SK-N-SH (cell line): ENCODE measurements around the gene KNG1.

ENCODE experiments used
- EP300 ChIP-seq, 2 experiments: IDR thresholded peaks; 2 replicates each; pipeline versions ENCODE4 v1.4.0 to v1.6.1; 2012; ENCODE audit warnings: borderline replicate concordance in 1 of 2, low read depth in 1 of 2, low read length in 1 of 2
- GABPA ChIP-seq: IDR thresholded peaks from 2 replicates; pipeline ENCODE4 v1.4.0; 2012; ENCODE audit warnings: low read depth, mild to moderate bottlenecking
- JUND ChIP-seq: IDR thresholded peaks from 2 replicates; pipeline ENCODE4 v1.4.0; 2012
- NFIC ChIP-seq: IDR thresholded peaks from 2 replicates; pipeline ENCODE4 v1.4.0; 2012; ENCODE audit warnings: borderline replicate concordance
- POLR2AphosphoS5 ChIP-seq: IDR thresholded peaks from 2 replicates; pipeline ENCODE4 v1.6.1; 2012; ENCODE audit warnings: low read depth, low read length
- RAD21 ChIP-seq: IDR thresholded peaks from 2 replicates; pipeline ENCODE4 v1.6.1; 2012; ENCODE audit warnings: mild to moderate bottlenecking, low read length
- SMC3 ChIP-seq: IDR thresholded peaks from 2 replicates; pipeline ENCODE4 v1.6.1; 2012; ENCODE audit warnings: low read depth, low read length, improper control_type of control experiment
- TF ChIP-seq, protein P1 (sequence below): fragments of 200-600 bp; sonication (generic); IDR thresholded peaks from 2 replicates; pipeline ENCODE4 v1.6.1; 2017; ENCODE audit warnings: antibody characterized with exemption, mild to moderate bottlenecking, moderate library complexity
- TF ChIP-seq, protein P2 (sequence below): IDR thresholded peaks from 2 replicates; pipeline ENCODE4 v1.4.0; 2012; ENCODE audit warnings: low read depth, borderline replicate concordance

DNA sequence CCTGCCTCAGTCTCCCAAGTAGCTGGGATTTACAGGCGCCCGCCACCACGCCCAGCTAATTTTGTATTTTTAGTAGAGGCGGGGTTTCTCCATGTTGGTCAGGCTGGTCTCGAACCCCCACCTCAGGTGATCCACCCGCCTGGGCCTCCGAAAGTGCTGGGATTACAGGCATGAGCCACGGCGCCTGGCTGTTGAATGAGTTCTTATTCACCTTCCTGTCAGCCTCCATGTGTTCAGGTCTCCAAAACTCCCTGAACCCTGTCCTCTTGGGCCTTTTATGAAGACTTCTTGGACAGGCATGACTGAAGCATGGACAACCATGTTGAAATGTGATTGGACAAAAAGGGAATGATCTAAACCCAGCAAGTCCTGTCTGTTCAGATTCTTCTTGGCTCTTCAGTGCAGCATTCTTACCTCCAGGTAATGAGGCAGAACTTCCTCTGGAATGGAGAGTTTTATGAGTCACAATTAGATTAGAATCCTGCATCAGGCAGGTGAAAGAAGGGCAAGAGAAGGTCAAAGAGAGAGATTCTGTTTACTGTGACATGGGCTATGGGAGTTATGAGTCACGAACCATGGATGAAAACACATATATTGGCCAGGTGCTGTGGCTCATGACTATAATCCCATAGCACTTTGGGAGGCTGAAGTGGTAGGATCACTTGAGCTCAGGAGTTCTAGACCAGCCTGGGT lies 43.1 kb downstream of the KNG1 start:
- TF ChIP-seq EP300 (IDR thresholded peaks at IDR 0.05; ENCODE audit: borderline replicate concordance in 1 of 2, low read depth in 1 of 2, low read length in 1 of 2), result no peak
- no peak for TF ChIP-seq SMC3
- TF ChIP-seq, protein P1, sequence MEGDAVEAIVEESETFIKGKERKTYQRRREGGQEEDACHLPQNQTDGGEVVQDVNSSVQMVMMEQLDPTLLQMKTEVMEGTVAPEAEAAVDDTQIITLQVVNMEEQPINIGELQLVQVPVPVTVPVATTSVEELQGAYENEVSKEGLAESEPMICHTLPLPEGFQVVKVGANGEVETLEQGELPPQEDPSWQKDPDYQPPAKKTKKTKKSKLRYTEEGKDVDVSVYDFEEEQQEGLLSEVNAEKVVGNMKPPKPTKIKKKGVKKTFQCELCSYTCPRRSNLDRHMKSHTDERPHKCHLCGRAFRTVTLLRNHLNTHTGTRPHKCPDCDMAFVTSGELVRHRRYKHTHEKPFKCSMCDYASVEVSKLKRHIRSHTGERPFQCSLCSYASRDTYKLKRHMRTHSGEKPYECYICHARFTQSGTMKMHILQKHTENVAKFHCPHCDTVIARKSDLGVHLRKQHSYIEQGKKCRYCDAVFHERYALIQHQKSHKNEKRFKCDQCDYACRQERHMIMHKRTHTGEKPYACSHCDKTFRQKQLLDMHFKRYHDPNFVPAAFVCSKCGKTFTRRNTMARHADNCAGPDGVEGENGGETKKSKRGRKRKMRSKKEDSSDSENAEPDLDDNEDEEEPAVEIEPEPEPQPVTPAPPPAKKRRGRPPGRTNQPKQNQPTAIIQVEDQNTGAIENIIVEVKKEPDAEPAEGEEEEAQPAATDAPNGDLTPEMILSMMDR, result no peak
- TF ChIP-seq NFIC, result no peak
- no peak for TF ChIP-seq GABPA
- TF ChIP-seq, protein P2, sequence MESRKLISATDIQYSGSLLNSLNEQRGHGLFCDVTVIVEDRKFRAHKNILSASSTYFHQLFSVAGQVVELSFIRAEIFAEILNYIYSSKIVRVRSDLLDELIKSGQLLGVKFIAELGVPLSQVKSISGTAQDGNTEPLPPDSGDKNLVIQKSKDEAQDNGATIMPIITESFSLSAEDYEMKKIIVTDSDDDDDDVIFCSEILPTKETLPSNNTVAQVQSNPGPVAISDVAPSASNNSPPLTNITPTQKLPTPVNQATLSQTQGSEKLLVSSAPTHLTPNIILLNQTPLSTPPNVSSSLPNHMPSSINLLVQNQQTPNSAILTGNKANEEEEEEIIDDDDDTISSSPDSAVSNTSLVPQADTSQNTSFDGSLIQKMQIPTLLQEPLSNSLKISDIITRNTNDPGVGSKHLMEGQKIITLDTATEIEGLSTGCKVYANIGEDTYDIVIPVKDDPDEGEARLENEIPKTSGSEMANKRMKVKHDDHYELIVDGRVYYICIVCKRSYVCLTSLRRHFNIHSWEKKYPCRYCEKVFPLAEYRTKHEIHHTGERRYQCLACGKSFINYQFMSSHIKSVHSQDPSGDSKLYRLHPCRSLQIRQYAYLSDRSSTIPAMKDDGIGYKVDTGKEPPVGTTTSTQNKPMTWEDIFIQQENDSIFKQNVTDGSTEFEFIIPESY, result no peak
- TF ChIP-seq JUND, result no peak
- no peak for TF ChIP-seq RAD21
- TF ChIP-seq POLR2AphosphoS5, result no peak
